Activated CD4-positive, alpha-beta T cell treated with anti-CD3 and anti-CD28 coated beads, Interleukin-2, amount 10 ng/mL, durations not matched to agents 24 days and 14 days (primary cell): ENCODE results near the gene CD93. TPM values are rescaled to one million over a fixed set of nuclear protein-coding genes. Genes with fewer than 3 reads are reported as not detected.

Source experiments
- total RNA-seq: library from RNA; stranded (reverse); gene quantifications from 2 replicates; pipeline ENCODE4 v1.2.3, GENCODE V29; 2022

CD93 gene
- total RNA-seq, 1 donor from 2014 or later: 1.5 TPM

Other genes starting within 250 kb of the CD93 start
- gene SSTR4, start 51.0 kb downstream of the CD93 start, total RNA-seq: not detected in 2 replicates
- gene THBD, start 36.7 kb downstream of the CD93 start, total RNA-seq: not detected in 2 replicates